Measurements from ENCODE around the gene ACAP2. TPM values are rescaled to one million over a fixed set of nuclear protein-coding genes. Genes with fewer than 3 reads are reported as not detected.

ACAP2 gene
- total and polyA plus RNA-seq, 12 donors, result 4.5 to 54.3 (median 29.8) TPM

DNA sequence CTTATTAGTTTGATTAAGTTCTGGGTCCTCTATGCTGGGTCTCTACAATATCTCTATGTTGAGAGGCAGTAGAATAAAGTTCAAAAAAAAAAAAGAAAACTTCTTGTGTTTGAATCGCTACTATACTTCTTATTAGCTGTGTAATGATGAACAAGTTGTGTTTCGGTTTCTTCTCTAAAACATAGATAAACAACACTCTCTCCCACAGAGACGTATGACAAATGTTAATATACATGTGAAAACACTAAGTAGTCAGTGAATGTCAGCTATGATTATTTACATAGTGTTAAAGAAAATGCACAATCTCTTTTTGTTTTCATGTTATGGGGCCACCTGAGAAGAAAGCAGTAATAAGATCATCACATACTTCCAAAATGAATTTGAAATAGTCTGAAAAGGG lies 45.3 kb downstream of the ACAP2 start:
- no peak for DNase-seq
- Histone ChIP-seq H3K27ac (no peak overlapping the region), H3K9me3 (replicated peaks in 1 of 3) (no peaks in the 10 kb centered on the region), H3K4me1 (replicated peaks in 1 of 2) (peaks cover 0 to 22% of the 10 kb centered on the region in 2 donors), H3K4me3 (no peak overlapping the region), H3K36me3 (replicated peaks in 1 of 2) (no peaks in the 10 kb centered on the region), H3K27me3 (no peaks in the 10 kb centered on the region)
- TF ChIP-seq POLR2A (IDR thresholded peaks at IDR 0.05), result no peak
- TF ChIP-seq CTCF (IDR thresholded peaks at IDR 0.05), result no peak
- WGBS, 4 donors, result 77 to 88% (median 84%) methylated on average over 3 of the region's 3 CpGs
- intact Hi-C loops (cut with DNase I), result no loop called here

DNA sequence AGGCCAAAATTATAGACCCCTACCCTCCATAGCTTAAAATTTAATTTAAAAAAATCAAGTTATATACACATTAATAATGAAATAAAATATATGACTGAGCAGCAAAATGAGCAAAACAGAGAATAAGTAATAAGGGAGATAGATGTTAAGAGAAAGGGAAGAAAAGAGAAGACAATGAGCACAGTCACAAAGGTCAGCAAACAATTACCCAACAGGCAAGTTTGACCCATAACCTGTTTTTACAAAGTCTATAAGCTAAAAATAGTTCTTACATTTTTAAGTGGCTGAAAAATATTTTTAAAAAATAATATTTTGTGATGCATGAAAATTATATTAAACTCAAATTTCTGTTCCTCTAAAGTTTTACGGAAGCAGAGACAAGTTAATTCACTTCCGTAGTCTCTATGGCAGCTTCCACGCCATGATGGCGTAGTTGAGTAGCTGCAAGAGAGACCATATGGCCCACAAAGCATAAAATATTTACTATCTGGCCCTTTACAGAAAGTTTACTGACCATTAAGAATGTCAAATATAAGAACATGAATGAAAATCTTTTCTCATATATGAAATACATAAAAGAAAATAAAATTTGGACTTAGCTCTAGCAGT lies 47.5 kb downstream of the ACAP2 start:
- H3K4me3 ChIP-seq, result no peak overlapping the region
- no peak for DNase-seq
- no peaks in the 10 kb centered on the region for H3K9me3 ChIP-seq (replicated peaks in 1 of 3)
- TF ChIP-seq CTCF (IDR thresholded peaks at IDR 0.05) (no peak), POLR2A (IDR thresholded peaks at IDR 0.05) (no peak)
- H3K27me3 ChIP-seq, result no peaks in the 10 kb centered on the region
- 93 to 96% (median 95%) methylated on average over 4 of the region's 4 CpGs for WGBS, 4 donors
- no peak overlapping the region for H3K27ac ChIP-seq
- peaks cover 0 to 5% of the 10 kb centered on the region in 2 donors for H3K36me3 ChIP-seq (replicated peaks in 1 of 2)
- intact Hi-C loops (cut with DNase I), result no loop called here
- peaks cover 0 to 15% of the 10 kb centered on the region in 2 donors for H3K4me1 ChIP-seq (replicated peaks in 1 of 2)

DNA sequence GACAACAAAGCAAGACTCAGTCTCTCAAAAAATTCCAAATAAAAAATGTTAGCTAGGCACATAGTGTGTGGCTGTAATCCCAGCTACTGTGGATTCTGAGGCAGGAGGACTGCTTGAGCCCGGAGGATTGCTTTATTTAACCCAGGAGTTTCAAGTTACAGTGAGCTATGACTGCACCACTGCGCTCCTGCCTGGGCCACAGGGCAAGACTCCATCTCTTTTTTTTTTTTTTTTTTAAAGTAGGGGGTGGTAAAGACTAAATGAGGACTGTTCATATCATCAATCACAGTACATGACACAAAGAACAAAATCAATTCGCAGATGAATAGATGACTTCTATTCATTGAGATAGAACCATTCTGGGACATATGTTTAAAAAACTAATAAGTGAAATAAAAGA lies 48.1 kb downstream of the ACAP2 start:
- Histone ChIP-seq H3K27ac (no peak overlapping the region), H3K4me1 (replicated peaks in 1 of 2) (peaks cover 0 to 15% of the 10 kb centered on the region in 2 donors), H3K4me3 (no peak overlapping the region), H3K36me3 (replicated peaks in 1 of 2) (peaks cover 0 to 5% of the 10 kb centered on the region in 2 donors), H3K9me3 (replicated peaks in 1 of 3) (no peaks in the 10 kb centered on the region), H3K27me3 (no peaks in the 10 kb centered on the region)
- WGBS, 4 donors, result 81 to 90% (median 86%) methylated on average over 3 of the region's 3 CpGs
- TF ChIP-seq CTCF (IDR thresholded peaks at IDR 0.05) (no peak), POLR2A (IDR thresholded peaks at IDR 0.05) (no peak)
- intact Hi-C loops (cut with DNase I), result no loop called here
- no peak for DNase-seq

DNA sequence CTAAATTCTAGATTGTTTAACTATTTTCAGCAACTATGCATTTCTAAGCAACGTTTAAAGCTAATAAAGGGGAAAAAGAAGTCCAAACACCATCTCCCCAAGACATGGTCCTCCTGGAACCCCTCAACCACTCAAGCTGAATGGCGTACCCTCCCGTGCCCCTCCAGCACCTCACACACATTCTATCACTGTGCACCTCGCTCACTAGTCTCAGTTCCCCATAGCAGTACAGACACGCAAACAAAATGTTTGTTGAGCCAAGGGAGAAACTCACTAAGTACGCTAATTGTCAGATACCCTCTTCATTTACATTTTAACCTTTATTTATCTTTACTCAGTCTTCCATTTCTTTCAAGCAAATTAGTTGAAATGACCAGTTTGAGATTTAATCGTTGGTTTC lies 48.8 kb downstream of the ACAP2 start:
- H3K27ac ChIP-seq, result no peak overlapping the region
- peaks cover 0 to 5% of the 10 kb centered on the region in 2 donors for H3K36me3 ChIP-seq (replicated peaks in 1 of 2)
- intact Hi-C loops (cut with DNase I), result no loop called here
- H3K4me3 ChIP-seq, result no peak overlapping the region
- no peaks in the 10 kb centered on the region for H3K27me3 ChIP-seq
- TF ChIP-seq POLR2A (IDR thresholded peaks at IDR 0.05) (no peak), CTCF (IDR thresholded peaks at IDR 0.05) (no peak)
- no peak for DNase-seq
- WGBS, 4 donors, result 92 to 94% (median 92%) methylated on average over 7 of the region's 7 CpGs
- no peaks in the 10 kb centered on the region for H3K9me3 ChIP-seq (replicated peaks in 1 of 3)
- peaks cover 0 to 15% of the 10 kb centered on the region in 2 donors for H3K4me1 ChIP-seq (replicated peaks in 1 of 2)
